Tibial nerve (tissue), 4 donors: ENCODE results near the gene DLEU7. TPM values are rescaled to one million over a fixed set of nuclear protein-coding genes. Genes with fewer than 3 reads are reported as not detected.

Experiments
- DNase-seq, 2 donors: peaks; one replicate each; pipeline ENCODE4 v3.0.0-alpha.2; 2019; ENCODE audit warnings: low spot score in 2 of 2
- H3K27ac ChIP-seq, 4 donors: fragments of 200-600 bp; sonication (generic) in 3 of 4; one replicate each; pipeline ENCODE4 v1.5.1; 2017 to 2019; ENCODE audit warnings: mild to moderate bottlenecking in 1 of 4
- H3K27me3 ChIP-seq, 2 donors: fragments of 200-600 bp; sonication (generic) in 1 of 2; one replicate each; pipeline versions ENCODE4 v1.5.1 to v1.6.0; 2017 to 2019
- H3K36me3 ChIP-seq, 3 donors: fragments of 200-600 bp; sonication (generic); one replicate each; pipeline ENCODE4 v1.5.1; 2018 to 2019
- H3K4me1 ChIP-seq, 4 donors: fragments of 200-600 bp; sonication (generic) in 3 of 4; one replicate each; pipeline ENCODE4 v1.5.1; 2017 to 2019
- H3K4me3 ChIP-seq, 4 donors: fragments of 200-600 bp; sonication (generic) in 3 of 4; one replicate each; pipeline ENCODE4 v1.5.1; 2017 to 2019; ENCODE audit warnings: mild to moderate bottlenecking in 1 of 4, moderate library complexity in 1 of 4
- H3K9me3 ChIP-seq, 4 donors: fragments of 200-600 bp; sonication (generic) in 3 of 4; one replicate each; pipeline ENCODE4 v1.5.1; 2017 to 2019
- EP300 ChIP-seq, 2 donors: sonication (generic); formaldehyde crosslinking; IDR thresholded peaks; one replicate each; pipeline ENCODE4 v1.6.1; 2017; ENCODE audit warnings: antibody characterized with exemption in 2 of 2, mild to moderate bottlenecking in 1 of 2
- POLR2A ChIP-seq, 2 donors: fragments of 450-650 bp; IDR thresholded peaks; one replicate each; pipeline ENCODE4 v1.6.1; 2017; ENCODE audit warnings: antibody characterized with exemption in 2 of 2, mild to moderate bottlenecking in 2 of 2, moderate library complexity in 2 of 2
- WGBS, 2 donors: methylation state at CpG; one replicate each; pipeline ENCODE4 v1.1.5; 2018; 5-methylcytosine and 5-hydroxymethylcytosine counted together
- total RNA-seq, 4 donors: library from RNA; depleted of rRNA; stranded (reverse); fragments of >200 nt; gene quantifications; one replicate each; pipeline ENCODE4 v1.1.0, GENCODE V29; 2016
- TF ChIP-seq, protein P1 (sequence below), 5 experiments: fragments of 200-600 bp in 3 of 5; fragments of 450-650 bp in 2 of 5; sonication (generic) in 3 of 5; IDR thresholded peaks; one replicate each; pipeline ENCODE4 v1.5.1; 2016 to 2019; ENCODE audit warnings: antibody characterized with exemption in 5 of 5, mild to moderate bottlenecking in 3 of 5, moderate library complexity in 2 of 5

Gene DLEU7
- total RNA-seq, 4 donors from 2014 or later: 6.7 to 43.5 (median 11.5) TPM

DNA sequence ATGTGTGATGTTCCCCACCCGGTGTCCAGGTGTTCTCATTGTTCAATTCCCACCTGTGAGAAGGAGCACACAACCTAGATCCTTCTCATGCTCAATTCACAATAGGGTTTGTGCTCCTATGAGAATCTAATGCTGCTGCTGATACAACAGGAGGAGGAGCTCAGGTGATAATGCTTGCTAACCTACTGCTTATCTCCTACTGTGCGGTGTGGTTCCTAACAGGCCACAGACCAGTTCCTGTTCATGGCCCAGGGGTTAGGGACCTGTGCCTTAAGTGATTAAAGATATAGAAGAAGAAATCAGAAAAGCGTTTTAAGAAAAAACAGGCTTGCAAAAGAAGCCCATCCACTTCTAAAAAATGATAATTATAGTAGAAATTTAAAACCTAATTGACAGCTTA, 17.5 kb downstream of the DLEU7 start:
- Histone ChIP-seq H3K27ac (no peak overlapping the region), H3K4me1 (peaks cover 0 to 11% (median 0%) of the 10 kb centered on the region in 4 donors), H3K36me3 (no peaks in the 10 kb centered on the region), H3K4me3 (no peak overlapping the region), H3K27me3 (no peaks in the 10 kb centered on the region), H3K9me3 (no peaks in the 10 kb centered on the region)
- 84 to 97% methylated on average over 3 of the region's 3 CpGs for WGBS, 2 donors
- TF ChIP-seq EP300 (IDR thresholded peaks at IDR 0.05) (no peak), POLR2A (IDR thresholded peaks at IDR 0.05) (no peak)
- TF ChIP-seq, protein P1, sequence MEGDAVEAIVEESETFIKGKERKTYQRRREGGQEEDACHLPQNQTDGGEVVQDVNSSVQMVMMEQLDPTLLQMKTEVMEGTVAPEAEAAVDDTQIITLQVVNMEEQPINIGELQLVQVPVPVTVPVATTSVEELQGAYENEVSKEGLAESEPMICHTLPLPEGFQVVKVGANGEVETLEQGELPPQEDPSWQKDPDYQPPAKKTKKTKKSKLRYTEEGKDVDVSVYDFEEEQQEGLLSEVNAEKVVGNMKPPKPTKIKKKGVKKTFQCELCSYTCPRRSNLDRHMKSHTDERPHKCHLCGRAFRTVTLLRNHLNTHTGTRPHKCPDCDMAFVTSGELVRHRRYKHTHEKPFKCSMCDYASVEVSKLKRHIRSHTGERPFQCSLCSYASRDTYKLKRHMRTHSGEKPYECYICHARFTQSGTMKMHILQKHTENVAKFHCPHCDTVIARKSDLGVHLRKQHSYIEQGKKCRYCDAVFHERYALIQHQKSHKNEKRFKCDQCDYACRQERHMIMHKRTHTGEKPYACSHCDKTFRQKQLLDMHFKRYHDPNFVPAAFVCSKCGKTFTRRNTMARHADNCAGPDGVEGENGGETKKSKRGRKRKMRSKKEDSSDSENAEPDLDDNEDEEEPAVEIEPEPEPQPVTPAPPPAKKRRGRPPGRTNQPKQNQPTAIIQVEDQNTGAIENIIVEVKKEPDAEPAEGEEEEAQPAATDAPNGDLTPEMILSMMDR (IDR thresholded peaks at IDR 0.05): no peak
- no peak for DNase-seq

DNA sequence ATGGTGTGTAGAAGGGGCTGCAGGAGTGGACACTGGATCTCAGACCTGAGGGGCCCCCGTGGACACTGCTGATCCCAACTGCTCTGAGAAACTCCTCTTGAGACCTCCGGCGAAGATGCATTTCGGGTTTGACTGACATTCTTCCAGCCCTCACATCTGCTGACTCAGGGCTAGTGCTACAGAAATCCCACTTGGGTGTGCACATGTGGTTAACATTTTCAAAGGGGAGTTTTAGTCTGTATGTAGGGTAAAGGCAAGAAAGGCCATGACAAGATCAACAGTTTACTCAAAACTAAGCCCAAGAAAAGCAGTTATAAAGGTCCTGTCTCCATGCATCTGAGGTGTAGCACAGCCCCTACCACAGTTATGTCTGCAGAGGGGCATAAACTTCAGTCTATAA, 31.2 kb downstream of the DLEU7 start:
- DNase-seq: no peak
- Histone ChIP-seq H3K9me3 (no peaks in the 10 kb centered on the region), H3K4me1 (peaks cover 0 to 17% (median 5%) of the 10 kb centered on the region in 4 donors), H3K36me3 (peaks cover 0 to 6% (median 0%) of the 10 kb centered on the region in 3 donors), H3K27me3 (no peaks in the 10 kb centered on the region), H3K27ac (no peak overlapping the region), H3K4me3 (no peak overlapping the region)
- WGBS, 2 donors: 58 to 69% methylated on average over 4 of the region's 4 CpGs
- TF ChIP-seq, protein P1 (IDR thresholded peaks at IDR 0.05): no peak
- TF ChIP-seq EP300 (IDR thresholded peaks at IDR 0.05) (no peak), POLR2A (IDR thresholded peaks at IDR 0.05) (no peak)

DNA sequence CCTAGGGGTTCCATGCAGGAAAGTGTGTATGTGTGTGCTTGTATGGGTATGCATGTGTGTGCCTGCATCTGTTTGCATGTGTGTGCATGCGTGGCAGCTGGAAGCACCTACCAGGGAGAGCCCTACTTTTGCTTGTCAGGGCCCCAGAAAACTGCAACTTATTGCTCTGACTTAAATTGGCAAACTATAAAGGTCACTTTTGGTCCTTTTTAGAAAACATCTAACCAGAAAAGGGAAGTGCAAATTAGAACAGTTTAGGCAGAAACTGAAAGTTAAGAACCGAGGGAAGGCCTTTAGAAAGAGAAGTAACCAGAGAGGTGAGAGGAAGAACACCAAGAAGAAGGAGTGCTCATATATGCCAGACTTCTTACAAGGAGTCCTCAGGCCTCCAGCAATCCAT, 32.5 kb downstream of the DLEU7 start:
- Histone ChIP-seq H3K4me3 (no peak overlapping the region), H3K9me3 (peaks cover 0 to under 1% (median 0%) of the 10 kb centered on the region in 4 donors), H3K27me3 (no peaks in the 10 kb centered on the region), H3K4me1 (peaks cover 0 to 17% (median 5%) of the 10 kb centered on the region in 4 donors), H3K36me3 (no peaks in the 10 kb centered on the region), H3K27ac (peak overlapping the region in 1 of 4 donors; percentile 17)
- no peak for DNase-seq
- 49 to 58% methylated on average over 2 of the region's 2 CpGs for WGBS, 2 donors
- TF ChIP-seq, protein P1 (IDR thresholded peaks at IDR 0.05): no peak
- TF ChIP-seq EP300 (IDR thresholded peaks at IDR 0.05) (no peak), POLR2A (IDR thresholded peaks at IDR 0.05) (no peak)

GRCh38 chr13:50810468-50810867, 33.0 kb downstream of the DLEU7 start:
- Histone ChIP-seq H3K27ac (peak overlapping the region in 1 of 4 donors; percentile 35), H3K4me3 (no peak overlapping the region), H3K4me1 (peaks cover 0 to 17% (median 5%) of the 10 kb centered on the region in 4 donors), H3K27me3 (no peaks in the 10 kb centered on the region), H3K36me3 (peaks cover 0 to 2% (median 0%) of the 10 kb centered on the region in 3 donors), H3K9me3 (peaks cover 0 to 5% (median 1%) of the 10 kb centered on the region in 4 donors)
- no peak for TF ChIP-seq EP300 (IDR thresholded peaks at IDR 0.05)
- TF ChIP-seq POLR2A (IDR thresholded peaks at IDR 0.05): no peak
- TF ChIP-seq, protein P1 (IDR thresholded peaks at IDR 0.05): no peak
- no peak for DNase-seq
- WGBS, 2 donors: 42 to 52% methylated on average over 4 of the region's 4 CpGs

DNA sequence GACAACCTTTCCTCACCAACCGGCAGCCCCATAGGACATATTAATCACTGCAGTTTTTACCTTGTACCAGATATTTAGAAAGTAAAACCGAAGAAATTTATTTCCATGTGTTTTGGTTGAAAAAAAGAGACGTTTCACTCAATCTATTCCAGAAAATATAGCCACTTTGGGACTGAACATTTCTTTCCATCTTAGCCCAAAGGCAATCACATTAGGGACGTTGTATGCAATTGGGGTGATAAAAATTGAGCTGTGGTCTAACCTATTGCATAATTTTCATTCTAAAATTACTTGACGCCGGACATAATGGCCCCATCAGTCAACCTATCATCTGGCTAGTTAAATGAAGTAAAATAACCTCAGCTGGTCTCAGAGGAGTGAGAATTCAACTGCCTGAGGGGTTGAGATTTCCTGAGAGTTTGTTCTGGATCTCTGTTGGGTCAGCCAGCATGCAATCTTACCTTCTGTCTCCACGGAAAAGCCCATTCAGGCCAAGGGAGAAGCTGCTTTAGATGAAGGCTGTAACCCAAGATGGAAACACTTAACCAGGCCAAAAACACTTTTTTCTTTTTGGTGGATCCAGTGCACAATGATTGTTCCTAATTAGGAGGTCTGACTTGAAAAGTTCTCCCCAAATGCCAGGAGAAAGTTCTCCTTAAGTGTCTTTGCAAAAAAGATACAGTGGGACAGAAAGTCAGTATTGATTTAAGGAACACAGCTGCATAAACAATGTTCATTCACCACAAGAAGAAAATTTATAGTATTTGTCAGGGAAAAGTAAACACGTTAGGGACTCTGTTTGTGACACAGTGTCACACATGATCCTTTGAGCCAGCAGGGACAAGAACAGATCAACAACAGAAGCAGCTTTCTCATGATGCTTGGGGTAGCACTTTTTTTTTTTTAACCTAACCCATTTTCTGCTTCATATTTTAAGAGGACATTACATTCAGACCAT, 34.1 kb downstream of the DLEU7 start:
- Histone ChIP-seq H3K4me3 (no peak overlapping the region), H3K9me3 (peaks cover 0 to 16% (median 4%) of the 10 kb centered on the region in 4 donors), H3K36me3 (peaks cover 0 to 3% (median 0%) of the 10 kb centered on the region in 3 donors), H3K27me3 (no peaks in the 10 kb centered on the region), H3K27ac (no peak overlapping the region), H3K4me1 (peaks cover 0 to 17% (median 5%) of the 10 kb centered on the region in 4 donors)
- WGBS, 2 donors: 61 to 62% methylated on average over 8 of the region's 8 CpGs
- TF ChIP-seq EP300 (IDR thresholded peaks at IDR 0.05) (no peak), POLR2A (IDR thresholded peaks at IDR 0.05) (no peak)
- TF ChIP-seq, protein P1 (IDR thresholded peaks at IDR 0.05): no peak
- no peak for DNase-seq
